Neural crest cell (in vitro differentiated cells): ENCODE measurements around the gene EYS. TPM values are rescaled to one million over a fixed set of nuclear protein-coding genes. Genes with fewer than 3 reads are reported as not detected.
"Not testable (repeated sequence)": the region's sequence is repeated elsewhere in the genome, so short reads cannot be mapped to it uniquely, and the experiment has no call there.

ENCODE experiments used
- DNase-seq: peaks from one replicate; pipeline ENCODE4 v3.0.0; 2021; ENCODE audit warnings: low read depth, mixed read lengths, low spot score
- H3K27ac Mint-ChIP-seq: one replicate; pipeline ENCODE4 v1.8.0; 2021; ENCODE audit warnings: mild to moderate bottlenecking, mixed read lengths; ENCODE audit not compliant: unreplicated experiment
- H3K27me3 Mint-ChIP-seq: 2 replicates; pipeline ENCODE4 v1.8.0; 2021; ENCODE audit warnings: low read depth, mild to moderate bottlenecking, mixed read lengths
- H3K36me3 Mint-ChIP-seq: 2 replicates; pipeline ENCODE4 v1.8.0; 2021; ENCODE audit warnings: low read depth, mild to moderate bottlenecking, mixed read lengths
- H3K4me1 Mint-ChIP-seq: 2 replicates; pipeline ENCODE4 v1.8.0; 2021; ENCODE audit warnings: mixed read lengths
- H3K4me3 Mint-ChIP-seq: one replicate; pipeline ENCODE4 v1.8.0; 2021; ENCODE audit warnings: mild to moderate bottlenecking, mixed read lengths
- H3K9me3 Mint-ChIP-seq: 2 replicates; pipeline ENCODE4 v1.8.0; 2021; ENCODE audit warnings: mixed read lengths
- total RNA-seq: library from RNA; stranded (reverse); gene quantifications from 2 replicates; pipeline ENCODE4 v1.2.1, GENCODE V29; 2021
- TF ChIP-seq, protein P1 (sequence below): fragments of 200-600 bp; sonication (generic); conservative IDR thresholded peaks from 2 replicates; pipeline ENCODE4 v1.5.0; 2021; ENCODE audit warnings: antibody characterized with exemption, mild to moderate bottlenecking

Gene EYS
- total RNA-seq, 1 donor from 2014 or later: 0.40 TPM

DNA sequence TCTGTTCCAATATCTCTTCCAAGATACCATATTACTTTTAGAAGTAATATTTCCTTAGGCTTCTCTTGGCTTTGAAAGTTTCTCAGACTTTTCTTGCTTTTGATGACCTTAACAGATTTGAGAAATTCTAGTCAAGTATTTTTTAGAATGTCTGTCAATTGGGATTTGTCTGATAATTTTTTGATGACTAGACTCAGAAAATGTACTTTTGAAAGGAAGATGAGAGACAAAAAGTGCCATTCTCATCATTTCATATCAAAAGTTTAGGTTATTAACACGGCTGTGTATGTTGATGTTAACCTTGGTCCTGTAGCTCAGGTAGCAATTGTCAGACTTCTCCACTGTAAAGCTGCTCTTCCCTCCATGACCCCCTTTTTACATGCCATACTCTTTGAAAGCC, 651.5 kb downstream of the EYS start:
- H3K27me3 Mint-ChIP-seq: no peaks in the 10 kb centered on the region
- DNase-seq: no peak
- no peak overlapping the region for H3K27ac Mint-ChIP-seq
- H3K4me3 Mint-ChIP-seq: no peak overlapping the region
- no peaks in the 10 kb centered on the region for H3K4me1 Mint-ChIP-seq
- TF ChIP-seq, protein P1, sequence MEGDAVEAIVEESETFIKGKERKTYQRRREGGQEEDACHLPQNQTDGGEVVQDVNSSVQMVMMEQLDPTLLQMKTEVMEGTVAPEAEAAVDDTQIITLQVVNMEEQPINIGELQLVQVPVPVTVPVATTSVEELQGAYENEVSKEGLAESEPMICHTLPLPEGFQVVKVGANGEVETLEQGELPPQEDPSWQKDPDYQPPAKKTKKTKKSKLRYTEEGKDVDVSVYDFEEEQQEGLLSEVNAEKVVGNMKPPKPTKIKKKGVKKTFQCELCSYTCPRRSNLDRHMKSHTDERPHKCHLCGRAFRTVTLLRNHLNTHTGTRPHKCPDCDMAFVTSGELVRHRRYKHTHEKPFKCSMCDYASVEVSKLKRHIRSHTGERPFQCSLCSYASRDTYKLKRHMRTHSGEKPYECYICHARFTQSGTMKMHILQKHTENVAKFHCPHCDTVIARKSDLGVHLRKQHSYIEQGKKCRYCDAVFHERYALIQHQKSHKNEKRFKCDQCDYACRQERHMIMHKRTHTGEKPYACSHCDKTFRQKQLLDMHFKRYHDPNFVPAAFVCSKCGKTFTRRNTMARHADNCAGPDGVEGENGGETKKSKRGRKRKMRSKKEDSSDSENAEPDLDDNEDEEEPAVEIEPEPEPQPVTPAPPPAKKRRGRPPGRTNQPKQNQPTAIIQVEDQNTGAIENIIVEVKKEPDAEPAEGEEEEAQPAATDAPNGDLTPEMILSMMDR: no peak
- no peaks in the 10 kb centered on the region for H3K9me3 Mint-ChIP-seq
- H3K36me3 Mint-ChIP-seq: no peaks in the 10 kb centered on the region

DNA sequence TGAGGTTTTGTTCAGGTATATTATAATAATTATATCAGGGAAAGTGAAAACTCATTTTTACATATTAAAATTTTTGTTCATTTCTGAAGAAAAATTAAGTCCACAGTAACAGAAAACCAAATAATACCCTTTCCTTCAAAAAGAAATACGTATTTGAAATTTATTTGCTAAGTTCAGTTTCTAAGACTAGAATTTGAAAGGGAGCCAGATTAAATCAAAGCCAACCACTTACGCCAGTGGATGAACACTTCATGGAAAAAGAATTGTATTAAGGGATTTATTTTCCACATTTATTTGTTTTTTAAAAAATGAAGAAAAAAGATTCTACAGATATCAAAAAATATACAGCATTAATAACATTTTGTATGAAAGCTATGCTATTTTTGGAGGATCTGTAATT, 654.4 kb downstream of the EYS start:
- no peaks in the 10 kb centered on the region for H3K9me3 Mint-ChIP-seq
- TF ChIP-seq, protein P1: no peak
- no peak for DNase-seq
- no peaks in the 10 kb centered on the region for H3K36me3 Mint-ChIP-seq
- H3K4me1 Mint-ChIP-seq: no peaks in the 10 kb centered on the region
- no peaks in the 10 kb centered on the region for H3K27me3 Mint-ChIP-seq
- H3K27ac Mint-ChIP-seq: no peak overlapping the region
- H3K4me3 Mint-ChIP-seq: no peak overlapping the region

DNA sequence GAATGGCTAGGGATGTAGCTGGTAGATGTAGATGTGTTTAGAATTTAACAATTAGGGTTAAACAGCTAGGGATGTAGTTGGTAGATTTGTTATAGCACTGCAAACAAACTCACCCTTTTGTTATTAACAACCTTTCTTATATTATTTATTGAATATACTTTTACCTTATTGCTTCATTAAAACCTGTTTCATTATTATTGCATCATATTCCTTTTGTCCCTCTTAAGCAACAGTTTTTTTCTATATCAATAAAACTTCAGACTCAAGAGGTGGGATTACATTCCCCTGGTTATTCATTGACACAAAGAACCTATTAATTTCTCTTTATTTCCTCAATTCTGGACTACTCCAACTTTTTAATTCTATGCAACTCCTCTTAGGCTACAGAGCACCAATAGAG, 661.2 kb downstream of the EYS start:
- TF ChIP-seq, protein P1: no peak
- Mint-ChIP-seq H3K36me3 (no peaks in the 10 kb centered on the region), H3K27me3 (no peaks in the 10 kb centered on the region), H3K27ac (no peak overlapping the region), H3K4me1 (no peaks in the 10 kb centered on the region), H3K4me3 (no peak overlapping the region), H3K9me3 (peaks cover 2% of the 10 kb centered on the region)
- DNase-seq: no peak

DNA sequence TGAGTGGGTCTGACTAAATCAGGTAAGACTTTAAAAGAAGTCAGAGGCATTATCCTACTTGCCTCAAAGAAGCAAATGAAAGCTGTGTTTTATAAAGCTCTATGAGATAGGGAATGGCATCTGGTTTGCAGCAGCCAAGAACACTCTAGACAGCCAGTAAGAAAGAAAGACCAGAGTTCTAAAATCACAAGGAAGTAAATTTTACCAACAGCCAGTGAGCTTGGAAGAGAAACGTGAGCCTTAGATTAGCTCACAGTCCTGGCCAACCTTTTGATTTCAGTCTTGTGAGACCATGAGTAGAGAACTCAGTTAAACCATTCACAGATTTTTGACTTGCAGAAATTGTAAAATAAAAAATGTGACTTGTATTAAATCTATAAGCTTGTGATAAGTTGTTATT, 693.0 kb downstream of the EYS start:
- Mint-ChIP-seq H3K36me3 (no peaks in the 10 kb centered on the region), H3K4me3 (no peak overlapping the region), H3K9me3 (peaks cover 3% of the 10 kb centered on the region), H3K4me1 (no peaks in the 10 kb centered on the region), H3K27ac (no peak overlapping the region), H3K27me3 (no peaks in the 10 kb centered on the region)
- TF ChIP-seq, protein P1: no peak
- DNase-seq: no peak

DNA sequence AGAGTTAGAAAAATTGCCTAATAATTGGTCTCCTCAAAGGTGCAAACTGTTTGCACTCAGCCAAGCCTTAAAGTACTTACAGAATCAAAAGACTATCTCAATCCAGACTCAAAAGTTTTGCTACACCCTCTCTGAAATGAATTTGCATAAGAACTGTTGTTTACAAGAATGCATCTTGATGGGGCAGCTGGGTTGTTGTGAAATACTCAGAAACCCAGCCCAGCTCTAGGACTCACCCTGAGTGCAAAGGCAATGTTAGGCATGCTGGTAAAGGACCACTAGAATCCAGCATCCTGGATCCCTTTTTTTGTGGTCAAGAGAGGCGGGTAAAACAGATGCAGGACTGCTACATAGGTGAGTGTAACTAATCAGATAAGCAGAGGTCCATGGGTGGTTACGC, 700.2 kb downstream of the EYS start:
- Mint-ChIP-seq H3K27ac (no peak overlapping the region), H3K27me3 (no peaks in the 10 kb centered on the region), H3K4me1 (no peaks in the 10 kb centered on the region), H3K36me3 (no peaks in the 10 kb centered on the region), H3K4me3 (no peak overlapping the region), H3K9me3 (peaks cover 5% of the 10 kb centered on the region)
- TF ChIP-seq, protein P1: no peak
- no peak for DNase-seq

DNA sequence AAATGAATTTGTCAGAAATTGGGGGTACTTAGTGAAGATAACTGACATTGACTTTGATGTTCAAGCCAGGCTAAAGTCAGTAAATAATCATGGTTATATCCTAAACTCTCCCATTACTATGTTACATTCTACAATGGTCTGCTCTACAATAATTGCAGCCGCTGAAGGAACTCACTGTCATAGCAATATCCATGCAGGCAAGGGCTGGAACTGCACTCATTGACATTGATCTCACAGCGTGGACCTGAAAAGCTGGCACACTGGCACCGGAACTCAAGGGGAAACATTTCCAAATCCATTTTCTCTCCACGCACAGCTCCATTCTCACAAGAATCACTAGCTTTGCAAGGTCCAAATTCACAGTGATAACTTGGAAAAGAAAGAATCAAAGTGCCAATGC, 702.7 kb downstream of the EYS start:
- Mint-ChIP-seq H3K27ac (no peak overlapping the region), H3K27me3 (no peaks in the 10 kb centered on the region), H3K9me3 (peaks cover 2% of the 10 kb centered on the region), H3K4me1 (no peaks in the 10 kb centered on the region), H3K36me3 (no peaks in the 10 kb centered on the region), H3K4me3 (no peak overlapping the region)
- DNase-seq: no peak
- TF ChIP-seq, protein P1: no peak

DNA sequence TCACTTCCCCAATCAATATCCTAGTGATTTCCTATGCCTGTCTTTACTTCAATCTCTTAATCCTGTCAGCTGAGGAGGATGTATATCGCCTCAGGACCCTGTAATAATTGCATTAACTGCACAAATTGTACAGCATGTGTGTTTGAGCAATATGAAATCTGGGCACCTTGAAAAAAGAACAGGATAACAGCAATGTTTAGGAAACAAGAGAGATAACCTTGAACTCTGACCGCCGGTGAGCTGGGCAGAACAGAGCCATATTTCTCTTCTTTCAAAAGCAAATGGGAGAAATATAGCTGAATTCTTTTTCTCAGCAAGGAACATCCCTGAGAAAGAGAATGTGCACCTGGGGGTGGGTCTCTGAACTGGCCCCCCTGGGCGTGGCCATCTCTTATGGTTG, 704.1 kb downstream of the EYS start:
- H3K9me3 Mint-ChIP-seq, H3K27ac Mint-ChIP-seq, H3K4me1 Mint-ChIP-seq, DNase-seq, H3K27me3 Mint-ChIP-seq, H3K36me3 Mint-ChIP-seq, H3K4me3 Mint-ChIP-seq: not testable (repeated sequence)
